Ishikawa (cell line): ENCODE measurements around the gene RAB31.

Source experiments
- CEBPB ChIP-seq: IDR thresholded peaks from 2 replicates; pipeline ENCODE4 v1.6.1; 2012
- CREB1 ChIP-seq: IDR thresholded peaks from 2 replicates; pipeline ENCODE4 v1.6.1; 2012; ENCODE audit warnings: low read depth
- EGR1 ChIP-seq: IDR thresholded peaks from 2 replicates; pipeline ENCODE4 v1.6.1; 2012
- EP300 ChIP-seq: IDR thresholded peaks from 2 replicates; pipeline ENCODE4 v1.6.1; 2012; ENCODE audit warnings: borderline replicate concordance
- FOXM1 ChIP-seq: IDR thresholded peaks from 2 replicates; pipeline ENCODE4 v1.6.1; 2012; ENCODE audit warnings: low read depth, borderline replicate concordance
- MAX ChIP-seq: IDR thresholded peaks from 2 replicates; pipeline ENCODE4 v1.6.1; 2012
- NFIC ChIP-seq: IDR thresholded peaks from 2 replicates; pipeline ENCODE4 v1.6.1; 2012
- RAD21 ChIP-seq: IDR thresholded peaks from 2 replicates; pipeline ENCODE4 v1.6.1; 2012; ENCODE audit warnings: low read depth
- REST ChIP-seq: IDR thresholded peaks from 2 replicates; pipeline ENCODE4 v1.6.1; 2012; ENCODE audit warnings: low read depth, mild to moderate bottlenecking
- TAF1 ChIP-seq: IDR thresholded peaks from 2 replicates; pipeline ENCODE4 v1.6.1; 2012; ENCODE audit warnings: low read depth, mild to moderate bottlenecking
- TCF12 ChIP-seq: IDR thresholded peaks from 2 replicates; pipeline ENCODE4 v1.6.1; 2012; ENCODE audit warnings: low read depth
- TEAD4 ChIP-seq: IDR thresholded peaks from 2 replicates; pipeline ENCODE4 v1.6.1; 2012
- USF1 ChIP-seq: IDR thresholded peaks from 2 replicates; pipeline ENCODE4 v1.6.1; 2012
- YY1 ChIP-seq: IDR thresholded peaks from 2 replicates; pipeline ENCODE4 v1.6.1; 2012; ENCODE audit warnings: low read depth
- ZBTB7A ChIP-seq: IDR thresholded peaks from 2 replicates; pipeline ENCODE4 v1.6.1; 2012; ENCODE audit warnings: low read depth

RAB31 gene

GRCh38 chr18:9771261-9771976, 63.3 kb downstream of the RAB31 start:
- no peak for TF ChIP-seq CREB1
- TF ChIP-seq RAD21 = peak; percentile 95

- TF ChIP-seq EGR1 (no peak), YY1 (no peak), CREB1 (no peak), ZBTB7A (no peak), RAD21 (no peak), FOXM1 (no peak), TEAD4 (no peak), MAX (no peak), REST (no peak), USF1 (no peak), NFIC (no peak), TAF1 (no peak), CEBPB (no peak), TCF12 (no peak), EP300 (no peak)
These were observed 64.0 kb downstream of the RAB31 start for GRCh38 chr18:9771977-9772660.

GRCh38 chr18:9772847-9773677, 65.0 kb downstream of the RAB31 start:
- no peak for TF ChIP-seq CREB1
- no peak for TF ChIP-seq EGR1
- TF ChIP-seq FOXM1 = no peak
- TF ChIP-seq NFIC = no peak

GRCh38 chr18:9774150-9774549, 66.0 kb downstream of the RAB31 start:
- TF ChIP-seq CREB1 (no peak), REST (no peak), TEAD4 (no peak), RAD21 (no peak), TAF1 (no peak), EGR1 (no peak), YY1 (no peak), CEBPB (no peak), FOXM1 (no peak), TCF12 (no peak)

- TF ChIP-seq YY1 (no peak), NFIC (no peak), TAF1 (no peak), TEAD4 (no peak), EP300 (no peak), REST (no peak), FOXM1 (no peak), TCF12 (no peak), CEBPB (no peak), CREB1 (no peak), ZBTB7A (no peak), EGR1 (no peak), MAX (no peak)
These were observed 67.1 kb downstream of the RAB31 start for GRCh38 chr18:9775178-9775577.
